A549 (cell line): ENCODE results near the gene ZNF491.

Source experiments
- CEBPB ChIP-seq, 2 experiments: fragments of >200 bp in 1 of 2; sonication (Bioruptor Twin) in 1 of 2; formaldehyde crosslinking in 1 of 2; IDR thresholded peaks; 2 replicates each; pipeline ENCODE4 v1.6.1; 2012 to 2016
- ELK1 ChIP-seq: fragments of 150-350 bp; IDR thresholded peaks from 2 replicates; pipeline ENCODE4 v1.6.1; 2014; ENCODE audit warnings: low read depth, mild to moderate bottlenecking, low read length
- JUN ChIP-seq, 2 experiments: fragments of >200 bp; sonication (Bioruptor Twin); formaldehyde crosslinking; IDR thresholded peaks; 2 replicates in 1 of 2; 3 replicates in 1 of 2; pipeline ENCODE4 v1.6.1; 2016 to 2017
- MYC ChIP-seq: IDR thresholded peaks from 2 replicates; pipeline ENCODE4 v1.6.1; 2012; ENCODE audit warnings: mild to moderate bottlenecking, inconsistent platforms, low read length, improper control_type of control experiment, borderline replicate concordance
- POLR2A ChIP-seq: IDR thresholded peaks from 2 replicates; pipeline ENCODE4 v1.6.1; 2012; ENCODE audit warnings: mild to moderate bottlenecking, low read length
- RFX5 ChIP-seq: fragments of 450-650 bp; IDR thresholded peaks from 2 replicates; pipeline ENCODE4 v1.7.1; 2014; ENCODE audit warnings: antibody characterized with exemption, mild to moderate bottlenecking, moderate library complexity
- SREBF2 ChIP-seq: fragments of 450-650 bp; IDR thresholded peaks from 2 replicates; pipeline ENCODE4 v1.6.1; 2014; ENCODE audit warnings: mild to moderate bottlenecking, moderate library complexity
- TF ChIP-seq, protein P1 (sequence below): fragments of >200 bp; sonication (Bioruptor Twin); formaldehyde crosslinking; IDR thresholded peaks from 3 replicates; pipeline ENCODE4 v1.5.1; 2016
- TF ChIP-seq, protein P2 (sequence below): fragments of 200-600 bp; sonication (generic); IDR thresholded peaks from 2 replicates; pipeline ENCODE4 v1.6.1; 2016; ENCODE audit warnings: antibody characterized with exemption, mild to moderate bottlenecking, moderate library complexity

DNA sequence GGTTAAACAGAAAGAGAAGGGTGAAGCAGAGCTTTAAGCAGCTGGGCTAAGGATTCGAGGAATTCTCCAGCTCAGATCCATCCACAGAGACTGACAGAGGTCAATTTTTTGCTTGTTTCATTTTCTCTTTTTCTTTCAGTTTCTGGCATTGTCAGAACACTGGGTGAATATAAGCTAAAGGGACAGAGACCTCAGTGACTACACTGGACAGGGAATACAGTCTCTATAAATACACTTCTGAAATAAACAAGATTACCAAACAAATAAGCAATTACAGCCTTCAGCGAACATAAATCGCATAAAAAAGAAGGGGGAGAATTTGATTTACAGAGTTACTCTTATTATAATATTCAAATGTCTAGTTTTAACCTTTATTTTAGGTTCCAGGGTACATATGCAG is 35.2 kb upstream of the ZNF491 start:
- TF ChIP-seq POLR2A, result no peak
- TF ChIP-seq, protein P1, sequence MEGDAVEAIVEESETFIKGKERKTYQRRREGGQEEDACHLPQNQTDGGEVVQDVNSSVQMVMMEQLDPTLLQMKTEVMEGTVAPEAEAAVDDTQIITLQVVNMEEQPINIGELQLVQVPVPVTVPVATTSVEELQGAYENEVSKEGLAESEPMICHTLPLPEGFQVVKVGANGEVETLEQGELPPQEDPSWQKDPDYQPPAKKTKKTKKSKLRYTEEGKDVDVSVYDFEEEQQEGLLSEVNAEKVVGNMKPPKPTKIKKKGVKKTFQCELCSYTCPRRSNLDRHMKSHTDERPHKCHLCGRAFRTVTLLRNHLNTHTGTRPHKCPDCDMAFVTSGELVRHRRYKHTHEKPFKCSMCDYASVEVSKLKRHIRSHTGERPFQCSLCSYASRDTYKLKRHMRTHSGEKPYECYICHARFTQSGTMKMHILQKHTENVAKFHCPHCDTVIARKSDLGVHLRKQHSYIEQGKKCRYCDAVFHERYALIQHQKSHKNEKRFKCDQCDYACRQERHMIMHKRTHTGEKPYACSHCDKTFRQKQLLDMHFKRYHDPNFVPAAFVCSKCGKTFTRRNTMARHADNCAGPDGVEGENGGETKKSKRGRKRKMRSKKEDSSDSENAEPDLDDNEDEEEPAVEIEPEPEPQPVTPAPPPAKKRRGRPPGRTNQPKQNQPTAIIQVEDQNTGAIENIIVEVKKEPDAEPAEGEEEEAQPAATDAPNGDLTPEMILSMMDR, result no peak
- no peak for TF ChIP-seq JUN (IDR thresholded peaks at IDR 0.05)
- TF ChIP-seq SREBF2, result no peak
- no peak for TF ChIP-seq CEBPB (IDR thresholded peaks at IDR 0.05)
- TF ChIP-seq ELK1, result no peak
- TF ChIP-seq, protein P2, sequence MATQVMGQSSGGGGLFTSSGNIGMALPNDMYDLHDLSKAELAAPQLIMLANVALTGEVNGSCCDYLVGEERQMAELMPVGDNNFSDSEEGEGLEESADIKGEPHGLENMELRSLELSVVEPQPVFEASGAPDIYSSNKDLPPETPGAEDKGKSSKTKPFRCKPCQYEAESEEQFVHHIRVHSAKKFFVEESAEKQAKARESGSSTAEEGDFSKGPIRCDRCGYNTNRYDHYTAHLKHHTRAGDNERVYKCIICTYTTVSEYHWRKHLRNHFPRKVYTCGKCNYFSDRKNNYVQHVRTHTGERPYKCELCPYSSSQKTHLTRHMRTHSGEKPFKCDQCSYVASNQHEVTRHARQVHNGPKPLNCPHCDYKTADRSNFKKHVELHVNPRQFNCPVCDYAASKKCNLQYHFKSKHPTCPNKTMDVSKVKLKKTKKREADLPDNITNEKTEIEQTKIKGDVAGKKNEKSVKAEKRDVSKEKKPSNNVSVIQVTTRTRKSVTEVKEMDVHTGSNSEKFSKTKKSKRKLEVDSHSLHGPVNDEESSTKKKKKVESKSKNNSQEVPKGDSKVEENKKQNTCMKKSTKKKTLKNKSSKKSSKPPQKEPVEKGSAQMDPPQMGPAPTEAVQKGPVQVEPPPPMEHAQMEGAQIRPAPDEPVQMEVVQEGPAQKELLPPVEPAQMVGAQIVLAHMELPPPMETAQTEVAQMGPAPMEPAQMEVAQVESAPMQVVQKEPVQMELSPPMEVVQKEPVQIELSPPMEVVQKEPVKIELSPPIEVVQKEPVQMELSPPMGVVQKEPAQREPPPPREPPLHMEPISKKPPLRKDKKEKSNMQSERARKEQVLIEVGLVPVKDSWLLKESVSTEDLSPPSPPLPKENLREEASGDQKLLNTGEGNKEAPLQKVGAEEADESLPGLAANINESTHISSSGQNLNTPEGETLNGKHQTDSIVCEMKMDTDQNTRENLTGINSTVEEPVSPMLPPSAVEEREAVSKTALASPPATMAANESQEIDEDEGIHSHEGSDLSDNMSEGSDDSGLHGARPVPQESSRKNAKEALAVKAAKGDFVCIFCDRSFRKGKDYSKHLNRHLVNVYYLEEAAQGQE, result no peak
- no peak for TF ChIP-seq RFX5
- TF ChIP-seq MYC, result no peak
